DMS153 (cell line): ENCODE results near the gene SPATA31D4.

ENCODE experiments used
- DNase-seq: peaks from one replicate; lab custom pipeline; 2025; lab: John Stamatoyannopoulos, UW

Gene SPATA31D4

GRCh38 chr9:81964218-81965171 is 36.3 kb downstream of the SPATA31D4 start:
- no peak for DNase-seq

GRCh38 chr9:81968026-81968425 is 39.8 kb downstream of the SPATA31D4 start:
- no peak for DNase-seq

GRCh38 chr9:81969971-81970370 is 41.7 kb downstream of the SPATA31D4 start:
- DNase-seq = no peak

- DNase-seq = no peak
Observed at GRCh38 chr9:81971727-81972126, 43.5 kb downstream of the SPATA31D4 start.

GRCh38 chr9:81974764-81975163 is 46.5 kb downstream of the SPATA31D4 start:
- no peak for DNase-seq

GRCh38 chr9:81976351-81976750 is 48.1 kb downstream of the SPATA31D4 start:
- DNase-seq = no peak

GRCh38 chr9:81979196-81979595 is 51.0 kb downstream of the SPATA31D4 start:
- DNase-seq = no peak

GRCh38 chr9:81980568-81980967 is 52.3 kb downstream of the SPATA31D4 start:
- no peak for DNase-seq

- DNase-seq = no peak
Observed at GRCh38 chr9:81981883-81982282, 53.7 kb downstream of the SPATA31D4 start.
